C4-2B (cell line): ENCODE data around the gene SYT10.
"Not testable (repeated sequence)": the region's sequence is repeated elsewhere in the genome, so short reads cannot be mapped to it uniquely, and the experiment has no call there.

Source experiments
- H3K27ac ChIP-seq: fragments of 450-650 bp; 2 replicates; pipeline ENCODE4 v1.5.1; 2017
- CTCF ChIP-seq: fragments of 450-650 bp; conservative IDR thresholded peaks from 2 replicates; pipeline ENCODE4 v1.5.1; 2017; ENCODE audit warnings: mild to moderate bottlenecking
- ZFX ChIP-seq: fragments of 450-650 bp; IDR thresholded peaks from 2 replicates; pipeline ENCODE4 v1.6.1; 2017

SYT10 gene

GRCh38 chr12:33357181-33357580 lies 82.4 kb downstream of the SYT10 start:
- TF ChIP-seq ZFX (no peak), CTCF (no peak)
- H3K27ac ChIP-seq: no peak overlapping the region

- H3K27ac ChIP-seq: no peak overlapping the region
- TF ChIP-seq ZFX (no peak), CTCF (no peak)
Measured at GRCh38 chr12:33349791-33350190, 89.8 kb downstream of the SYT10 start.

- H3K27ac ChIP-seq: not testable (repeated sequence)
Measured at GRCh38 chr12:33331961-33332398, 107.6 kb downstream of the SYT10 start.

GRCh38 chr12:33330940-33331339 lies 108.7 kb downstream of the SYT10 start:
- no peak overlapping the region for H3K27ac ChIP-seq
- TF ChIP-seq ZFX (no peak), CTCF (no peak)
